KMS-11 (cell line): ENCODE data around the gene ACSL5.

ENCODE experiments used
- H2AFZ ChIP-seq: fragments of 200-600 bp; sonication (generic); 2 replicates; pipeline ENCODE4 v1.6.1; 2016; ENCODE audit warnings: antibody characterized with exemption, mixed run types, low read depth
- H3K27ac ChIP-seq: fragments of 200-600 bp; sonication (generic); 2 replicates; pipeline ENCODE4 v1.6.1; 2016; ENCODE audit warnings: mild to moderate bottlenecking, mixed run types
- H3K27me3 ChIP-seq: fragments of 200-600 bp; sonication (generic); 2 replicates; pipeline ENCODE4 v1.6.1; 2017; ENCODE audit warnings: mild to moderate bottlenecking, low read depth, mixed run types, moderate library complexity; ENCODE audit not compliant: insufficient read depth
- H3K36me3 ChIP-seq: fragments of 200-600 bp; sonication (generic); 2 replicates; pipeline ENCODE4 v1.6.1; 2017; ENCODE audit warnings: mild to moderate bottlenecking, mixed run types; ENCODE audit not compliant: insufficient read depth
- H3K4me1 ChIP-seq: fragments of 200-600 bp; sonication (generic); 2 replicates; pipeline ENCODE4 v1.6.1; 2016; ENCODE audit warnings: mild to moderate bottlenecking, low read depth, mixed run types; ENCODE audit not compliant: poor library complexity, severe bottlenecking
- H3K4me2 ChIP-seq: fragments of 200-600 bp; sonication (generic); 2 replicates; pipeline ENCODE4 v1.7.0; 2016; ENCODE audit warnings: mild to moderate bottlenecking, mixed run types
- H3K4me3 ChIP-seq: fragments of 200-600 bp; sonication (generic); IDR thresholded peaks from 2 replicates; pipeline ENCODE4 v1.6.1; 2017; ENCODE audit warnings: low read depth, low read length, mixed read lengths; ENCODE audit not compliant: insufficient read depth
- H3K79me2 ChIP-seq: fragments of 200-600 bp; sonication (generic); 2 replicates; pipeline ENCODE4 v1.6.1; 2016; ENCODE audit warnings: low read depth, mixed run types; ENCODE audit not compliant: insufficient read depth
- H3K9ac ChIP-seq: fragments of 200-600 bp; sonication (generic); 2 replicates; pipeline ENCODE4 v1.6.1; 2016; ENCODE audit warnings: mild to moderate bottlenecking, mixed run types
- H4K20me1 ChIP-seq: fragments of 200-600 bp; sonication (generic); 2 replicates; pipeline ENCODE4 v1.6.1; 2016; ENCODE audit warnings: mild to moderate bottlenecking, mixed run types; ENCODE audit not compliant: insufficient read depth
- TF ChIP-seq, protein P1 (sequence below): fragments of 200-600 bp; sonication (generic); conservative IDR thresholded peaks from 2 replicates; pipeline ENCODE4 v1.6.1; 2017; ENCODE audit warnings: low read depth, mild to moderate bottlenecking, antibody characterized with exemption, low read length, moderate library complexity, mixed read lengths

The ACSL5 gene

DNA sequence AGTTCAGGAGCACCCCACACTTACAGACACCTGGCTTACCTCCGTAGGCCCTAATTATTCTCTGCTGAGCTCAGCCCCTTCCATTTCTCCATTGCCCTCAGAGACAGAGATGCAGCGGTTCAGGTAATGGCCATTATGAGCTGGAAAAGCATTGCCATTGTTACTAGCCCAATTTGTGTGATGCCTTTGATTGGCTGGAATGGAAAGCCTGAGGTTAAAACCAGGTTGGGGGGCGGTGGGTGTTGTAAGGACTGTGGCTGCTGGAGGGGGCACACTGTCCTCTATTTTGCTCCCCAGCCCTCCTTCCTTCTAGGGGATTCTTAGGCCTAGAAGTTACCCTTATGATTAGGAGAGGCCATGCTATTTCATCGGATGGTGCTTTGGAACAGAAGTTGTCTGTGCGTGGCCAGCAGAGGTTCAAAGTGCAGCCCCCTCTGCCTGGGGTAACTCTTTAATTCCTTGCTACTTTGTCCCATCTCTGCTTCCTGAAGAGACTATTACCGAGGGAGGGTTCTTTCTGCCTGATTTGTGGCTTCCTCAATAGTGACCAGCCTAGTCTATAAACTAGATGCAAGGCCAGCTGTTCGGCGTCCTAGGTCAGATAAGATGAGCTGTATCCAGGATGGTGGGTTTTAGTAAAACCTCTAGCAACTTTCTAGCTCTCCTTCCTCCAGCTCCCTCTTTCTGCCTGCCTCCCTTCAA, 14.2 kb upstream of the ACSL5 start:
- Histone ChIP-seq H3K4me1 (no peaks in the 10 kb centered on the region), H3K79me2 (no peaks in the 10 kb centered on the region), H3K9ac (no peak overlapping the region), H4K20me1 (no peaks in the 10 kb centered on the region), H2AFZ (no peak overlapping the region), H3K4me2 (no peak overlapping the region), H3K4me3 (no peak overlapping the region), H3K27me3 (no peaks in the 10 kb centered on the region), H3K27ac (no peak overlapping the region), H3K36me3 (no peaks in the 10 kb centered on the region)
- TF ChIP-seq, protein P1, sequence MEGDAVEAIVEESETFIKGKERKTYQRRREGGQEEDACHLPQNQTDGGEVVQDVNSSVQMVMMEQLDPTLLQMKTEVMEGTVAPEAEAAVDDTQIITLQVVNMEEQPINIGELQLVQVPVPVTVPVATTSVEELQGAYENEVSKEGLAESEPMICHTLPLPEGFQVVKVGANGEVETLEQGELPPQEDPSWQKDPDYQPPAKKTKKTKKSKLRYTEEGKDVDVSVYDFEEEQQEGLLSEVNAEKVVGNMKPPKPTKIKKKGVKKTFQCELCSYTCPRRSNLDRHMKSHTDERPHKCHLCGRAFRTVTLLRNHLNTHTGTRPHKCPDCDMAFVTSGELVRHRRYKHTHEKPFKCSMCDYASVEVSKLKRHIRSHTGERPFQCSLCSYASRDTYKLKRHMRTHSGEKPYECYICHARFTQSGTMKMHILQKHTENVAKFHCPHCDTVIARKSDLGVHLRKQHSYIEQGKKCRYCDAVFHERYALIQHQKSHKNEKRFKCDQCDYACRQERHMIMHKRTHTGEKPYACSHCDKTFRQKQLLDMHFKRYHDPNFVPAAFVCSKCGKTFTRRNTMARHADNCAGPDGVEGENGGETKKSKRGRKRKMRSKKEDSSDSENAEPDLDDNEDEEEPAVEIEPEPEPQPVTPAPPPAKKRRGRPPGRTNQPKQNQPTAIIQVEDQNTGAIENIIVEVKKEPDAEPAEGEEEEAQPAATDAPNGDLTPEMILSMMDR, result no peak

DNA sequence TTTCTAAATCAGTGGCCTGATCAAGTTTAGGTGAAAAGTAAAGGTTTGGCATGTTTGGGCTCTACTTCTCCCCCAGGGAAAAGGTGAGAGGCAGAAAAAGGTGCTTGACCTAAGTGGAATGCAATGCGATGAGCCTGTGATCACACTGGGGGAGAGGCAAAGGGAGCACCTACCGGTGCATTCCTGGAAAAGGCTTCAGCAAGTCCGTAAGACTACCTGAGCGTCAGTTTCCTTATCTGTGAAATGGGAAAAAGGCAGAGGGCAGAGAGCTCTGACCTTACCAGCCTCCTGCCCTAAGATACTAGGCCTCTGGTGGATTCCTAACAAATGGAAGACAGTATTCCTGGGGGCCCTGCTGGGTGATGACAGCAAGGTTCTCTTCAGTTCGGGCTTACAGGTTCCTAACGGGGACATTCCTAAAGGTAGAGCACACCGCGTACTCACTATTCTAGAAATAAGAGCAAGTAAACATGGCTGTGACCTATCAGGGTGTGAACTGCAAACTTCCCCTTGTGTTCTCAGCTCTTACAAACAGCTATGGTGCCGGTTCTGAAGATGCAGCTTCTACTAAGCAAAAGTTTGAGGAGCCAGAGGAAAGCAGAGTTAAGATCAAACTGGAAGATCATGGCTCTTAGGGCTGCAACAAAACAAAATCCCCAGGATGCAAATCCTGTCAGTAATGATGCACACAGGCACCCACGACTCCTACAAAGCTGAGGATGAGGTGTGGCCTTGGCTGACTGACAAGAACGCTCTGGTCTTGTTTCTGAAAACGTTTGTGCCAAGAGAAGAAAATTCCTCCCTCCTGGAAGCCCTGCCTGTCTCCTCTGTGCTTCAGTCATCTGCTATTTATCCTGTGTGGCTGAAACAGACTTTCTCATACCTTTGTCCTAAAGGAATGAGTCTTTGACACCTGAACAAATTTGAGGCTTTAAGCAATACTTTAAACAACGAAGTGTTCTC, 13.3 kb upstream of the ACSL5 start:
- Histone ChIP-seq H3K9ac (no peak overlapping the region), H3K27me3 (no peaks in the 10 kb centered on the region), H3K36me3 (no peaks in the 10 kb centered on the region), H4K20me1 (no peaks in the 10 kb centered on the region), H2AFZ (no peak overlapping the region), H3K79me2 (no peaks in the 10 kb centered on the region), H3K4me1 (no peaks in the 10 kb centered on the region), H3K4me2 (no peak overlapping the region), H3K4me3 (no peak overlapping the region), H3K27ac (no peak overlapping the region)
- TF ChIP-seq, protein P1, result no peak

DNA sequence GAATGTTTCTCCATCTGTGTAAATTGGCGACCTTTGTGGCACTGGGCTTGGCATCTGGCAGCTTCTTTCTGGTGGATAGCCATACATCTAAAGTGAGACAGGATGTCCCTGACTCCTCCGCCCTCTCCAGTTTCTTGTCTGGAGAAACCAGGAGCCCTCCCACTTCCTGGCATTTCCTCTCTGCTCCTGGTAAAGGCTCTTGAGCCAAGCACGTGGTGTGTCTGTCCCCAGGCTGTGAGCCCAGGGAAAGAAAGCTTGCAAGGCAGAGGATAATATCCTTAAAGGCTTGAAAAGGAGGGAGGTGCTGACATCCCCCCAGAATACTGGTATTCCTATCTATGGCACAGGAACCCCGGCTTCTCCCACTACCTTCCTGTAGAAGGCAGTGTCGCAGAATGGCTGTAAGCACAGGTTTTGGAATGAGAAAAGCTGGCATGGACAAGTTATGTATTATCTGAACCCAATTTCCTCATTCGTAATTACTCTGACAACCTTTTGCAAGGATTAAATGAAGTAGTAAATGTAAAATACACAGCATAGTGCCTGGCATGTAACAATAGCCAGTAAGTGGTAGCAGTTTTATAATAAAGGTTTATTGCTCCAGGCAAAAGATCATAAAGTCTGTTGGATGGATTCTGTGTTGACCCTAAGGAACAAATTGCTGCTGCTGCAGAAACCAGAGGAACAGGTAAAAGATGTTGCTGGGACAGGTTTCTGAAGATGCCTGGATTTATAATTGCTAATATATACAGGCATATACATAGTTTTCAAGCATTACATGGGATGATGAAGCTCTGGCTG, 11.8 kb upstream of the ACSL5 start:
- no peaks in the 10 kb centered on the region for H4K20me1 ChIP-seq
- H2AFZ ChIP-seq, result no peak overlapping the region
- no peaks in the 10 kb centered on the region for H3K27me3 ChIP-seq
- no peaks in the 10 kb centered on the region for H3K36me3 ChIP-seq
- H3K4me1 ChIP-seq, result no peaks in the 10 kb centered on the region
- H3K27ac ChIP-seq, result no peak overlapping the region
- H3K9ac ChIP-seq, result no peak overlapping the region
- no peaks in the 10 kb centered on the region for H3K79me2 ChIP-seq
- H3K4me2 ChIP-seq, result no peak overlapping the region
- no peak overlapping the region for H3K4me3 ChIP-seq
- TF ChIP-seq, protein P1, result no peak

DNA sequence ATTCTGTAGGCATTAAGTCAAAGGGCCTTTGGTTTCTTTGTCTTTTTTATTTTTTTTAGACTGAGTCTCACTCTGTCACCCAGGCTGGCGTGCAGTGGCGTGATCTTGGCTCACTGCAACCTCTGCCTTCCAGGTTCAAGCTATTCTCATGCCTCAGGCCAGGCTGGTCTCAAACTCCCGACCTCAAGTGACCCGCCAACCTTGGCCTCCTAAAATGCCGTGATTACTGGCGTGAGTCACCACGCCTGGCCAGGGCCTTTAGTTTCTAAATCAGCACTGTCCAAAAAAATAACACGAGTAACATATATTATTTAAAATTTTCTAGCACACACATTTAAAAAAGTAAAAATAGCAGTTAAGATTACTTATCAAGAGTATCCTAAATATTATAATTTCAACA, 11.1 kb upstream of the ACSL5 start:
- Histone ChIP-seq H3K4me1 (no peaks in the 10 kb centered on the region), H4K20me1 (no peaks in the 10 kb centered on the region), H3K79me2 (no peaks in the 10 kb centered on the region), H3K4me3 (no peak overlapping the region), H3K4me2 (no peak overlapping the region), H3K9ac (no peak overlapping the region), H3K27ac (no peak overlapping the region), H2AFZ (no peak overlapping the region), H3K27me3 (no peaks in the 10 kb centered on the region), H3K36me3 (no peaks in the 10 kb centered on the region)
- TF ChIP-seq, protein P1, result no peak
